NB4 (cell line): Measurements from ENCODE around the gene HSCB.

Source experiments
- CTCF ChIP-seq: IDR thresholded peaks from one replicate; pipeline ENCODE4 v1.5.1; 2012; ENCODE audit warnings: low read depth, low read length
- MYC ChIP-seq: IDR thresholded peaks from 2 replicates; pipeline ENCODE4 v1.6.1; 2011; ENCODE audit warnings: low read depth, low read length
- POLR2A ChIP-seq: IDR thresholded peaks from 2 replicates; pipeline ENCODE4 v1.6.1; 2011; ENCODE audit warnings: mild to moderate bottlenecking; ENCODE audit not compliant: insufficient read length; ENCODE audit errors: extremely low read depth

- TF ChIP-seq POLR2A (no peak), CTCF (no peak), MYC (no peak)
Observed at GRCh38 chr22:28761449-28761755, 19.6 kb downstream of the HSCB start.
